Measurements from ENCODE around the gene ERC2. TPM values are rescaled to one million over a fixed set of nuclear protein-coding genes. Genes with fewer than 3 reads are reported as not detected.

The ERC2 gene
- total and polyA plus RNA-seq, 2 of the 8 experiments (the other 6 are each of a cell fraction or from before 2014, with no cell fraction given), result 16.4 to 22.8 TPM

GRCh38 chr3:56269755-56270535, 198.3 kb downstream of the ERC2 start:
- Histone ChIP-seq H3K4me3 (ENCODE audit: extremely low read depth in 1 of 4, insufficient read depth in 2 of 4, low read depth in 3 of 4, low read length in 4 of 4) (no peak overlapping the region), H3K36me3 (ENCODE audit: control insufficient read depth in 2 of 4, insufficient read depth in 4 of 4, low read length in 3 of 4) (no peaks in the 10 kb centered on the region), H4K8ac (ENCODE audit: extremely low read depth, insufficient read depth, low read length) (no peak overlapping the region), H3K23ac (ENCODE audit: insufficient read length) (no peak overlapping the region), H2BK5ac (ENCODE audit: low read depth, low read length) (no peak overlapping the region), H4K91ac (replicated peaks; ENCODE audit: insufficient read length, low read length) (no peak overlapping the region), H4K20me1 (replicated peaks in 1 of 2; ENCODE audit: control insufficient read depth in 1 of 2, insufficient read depth in 2 of 2, low read length in 2 of 2) (no peaks in the 10 kb centered on the region), H2BK12ac (ENCODE audit: low read depth, low read length) (no peak overlapping the region), H2BK20ac (ENCODE audit: low read length) (no peak overlapping the region), H2BK120ac (replicated peaks; ENCODE audit: low read depth, low read length) (no peak overlapping the region), H3K27ac (ENCODE audit: low read depth, low read length) (no peak overlapping the region), H3K14ac (ENCODE audit: insufficient read length) (no peak overlapping the region), H3K4ac (replicated peaks; ENCODE audit: insufficient read length, low read depth, low read length) (no peak overlapping the region), H3K79me2 (ENCODE audit: control insufficient read depth in 1 of 2, insufficient read depth in 2 of 2, low read length in 2 of 2) (no peaks in the 10 kb centered on the region), H3K27me3 (replicated peaks in 1 of 4; ENCODE audit: control insufficient read depth in 3 of 4, extremely low read depth in 1 of 4, insufficient read depth in 3 of 4, low read length in 3 of 4) (no peaks in the 10 kb centered on the region), H3K9ac (replicated peaks in 1 of 4; ENCODE audit: extremely low read depth in 1 of 4, low read depth in 3 of 4, low read length in 3 of 4) (no peak overlapping the region), H3K4me2 (ENCODE audit: insufficient read depth in 1 of 2, low read depth in 2 of 2, low read length in 2 of 2) (no peak overlapping the region), H3K9me3 (ENCODE audit: insufficient read depth in 2 of 2, low read depth in 1 of 2, low read length in 1 of 2) (no peaks in the 10 kb centered on the region), H4K5ac (ENCODE audit: insufficient read length, low read depth, low read length) (no peak overlapping the region), H3K4me1 (replicated peaks in 1 of 4; ENCODE audit: control insufficient read depth in 3 of 4, insufficient read depth in 4 of 4, low read length in 3 of 4) (no peaks in the 10 kb centered on the region), H2AK5ac (ENCODE audit: low read depth, low read length) (no peak overlapping the region), H3K18ac (ENCODE audit: extremely low read depth, low read length) (no peak overlapping the region), H2BK15ac (ENCODE audit: low read length) (no peak overlapping the region), H3K79me1 (ENCODE audit: low read depth, low read length) (no peaks in the 10 kb centered on the region), H3K56ac (replicated peaks; ENCODE audit: insufficient read length, low read depth, low read length) (no peak overlapping the region), H3K23me2 (ENCODE audit: low read depth, low read length) (no peaks in the 10 kb centered on the region), H2AFZ (ENCODE audit: low read length) (no peak overlapping the region)
- WGBS, 2 experiments (ENCODE audit: extremely low coverage in 1 of 2, insufficient coverage in 1 of 2, insufficient read length in 1 of 2, insufficient replicate concordance in 2 of 2, low coverage in 1 of 2, low lambda C conversion rate in 2 of 2, missing lambda C conversion rate in 1 of 2), result 92% methylated on average over 4 of the region's 4 CpGs; no CpG with 5 or more reads in 1 of the 2 experiments
- FAIRE-seq (no peak), DNase-seq (ENCODE audit: low read depth in 1 of 2, low spot score in 2 of 2) (no peak)
- ChIA-PET POLR2A (ENCODE audit: partially characterized antibody) (no interaction called here), CTCF (ENCODE audit: partially characterized antibody) (interaction anchor here (0.7 to 1.9 kb wide), 4 partner anchors 10 to 199 kb away, joined by 3 to 5 read pairs (median 4); no protein-coding TSS in a partner anchor)
- TF ChIP-seq HDAC6 (IDR thresholded peaks at IDR 0.05; ENCODE audit: low read depth, low read length), result no peak
- TF ChIP-seq NRF1 (IDR thresholded peaks at IDR 0.05; ENCODE audit: low read depth, low read length), result no peak
- TF ChIP-seq JUND (IDR thresholded peaks at IDR 0.05; ENCODE audit: low read length), result no peak
- TF ChIP-seq RAD21 (IDR thresholded peaks at IDR 0.05 in 1 of 2, conservative IDR thresholded peaks at IDR 0.05 in 1 of 2; ENCODE audit: low read depth in 2 of 2, low read length in 2 of 2), result no peak
- TF ChIP-seq BRCA1 (IDR thresholded peaks at IDR 0.05; ENCODE audit: low read depth, low read length), result no peak

All from H1 (cell line).